CD4-positive, alpha-beta T cell treated with Interleukin-15 for 4 hours (primary cell): ENCODE results near the gene MORN2.
"Not testable (repeated sequence)": the region's sequence is repeated elsewhere in the genome, so short reads cannot be mapped to it uniquely, and the experiment has no call there.

Experiments used
- DNase-seq: peaks from one replicate; pipeline ENCODE4 v3.0.0-alpha.2; 2020; ENCODE audit warnings: low spot score

MORN2 gene

GRCh38 chr2:38875576-38876367, at the start of gene MORN2, which contains the start of gene DHX57:
MORN2 (plus strand) TSS chr2:38875976.
DHX57 (minus strand) TSS chr2:38875934; CDS start chr2:38868405, 7,529 bp downstream.
- DNase-seq = peak; percentile 80

- not testable (repeated sequence) for DNase-seq
Observed at GRCh38 chr2:38827539-38828145, 48.1 kb upstream of the MORN2 start.

GRCh38 chr2:38828460-38828859, 47.3 kb upstream of the MORN2 start:
- no peak for DNase-seq

GRCh38 chr2:38829971-38830370, 45.8 kb upstream of the MORN2 start:
- DNase-seq = no peak

- DNase-seq = no peak
Observed at GRCh38 chr2:38830526-38831159, 45.1 kb upstream of the MORN2 start.

GRCh38 chr2:38835015-38835601, 40.7 kb upstream of the MORN2 start:
- DNase-seq = peak; percentile 17

GRCh38 chr2:38835990-38836389, 39.8 kb upstream of the MORN2 start:
- peak; percentile 2 for DNase-seq

GRCh38 chr2:38836791-38837190, 39.0 kb upstream of the MORN2 start:
- no peak for DNase-seq

GRCh38 chr2:38850045-38850444, 25.7 kb upstream of the MORN2 start:
- DNase-seq = no peak

GRCh38 chr2:38856165-38856564, 19.6 kb upstream of the MORN2 start:
- no peak for DNase-seq

GRCh38 chr2:38862476-38862875, 13.3 kb upstream of the MORN2 start:
- DNase-seq = no peak

- DNase-seq = peak; percentile 2
Observed at GRCh38 chr2:38863061-38863695, 12.6 kb upstream of the MORN2 start.

GRCh38 chr2:38866773-38867443, 8.9 kb upstream of the MORN2 start:
- no peak for DNase-seq

GRCh38 chr2:38871432-38871831, 4.3 kb upstream of the MORN2 start:
- no peak for DNase-seq

- DNase-seq = no peak
Observed at GRCh38 chr2:38873763-38874162, 2.0 kb upstream of the MORN2 start.

- no peak for DNase-seq
Observed at GRCh38 chr2:38875227-38875575, 575 bp upstream of the MORN2 start.

GRCh38 chr2:38876407-38876806, 631 bp downstream of the MORN2 start:
- DNase-seq = no peak

- no peak for DNase-seq
Observed at GRCh38 chr2:38886063-38886462, 10.3 kb downstream of the MORN2 start.

- DNase-seq = no peak
Observed at GRCh38 chr2:38887347-38887746, 11.6 kb downstream of the MORN2 start.

- no peak for DNase-seq
Observed at GRCh38 chr2:38887902-38888554, 12.3 kb downstream of the MORN2 start.

GRCh38 chr2:38889045-38889444, 13.3 kb downstream of the MORN2 start:
- no peak for DNase-seq
